ENCODE data around the gene ADCY3.

Gene ADCY3

DNA sequence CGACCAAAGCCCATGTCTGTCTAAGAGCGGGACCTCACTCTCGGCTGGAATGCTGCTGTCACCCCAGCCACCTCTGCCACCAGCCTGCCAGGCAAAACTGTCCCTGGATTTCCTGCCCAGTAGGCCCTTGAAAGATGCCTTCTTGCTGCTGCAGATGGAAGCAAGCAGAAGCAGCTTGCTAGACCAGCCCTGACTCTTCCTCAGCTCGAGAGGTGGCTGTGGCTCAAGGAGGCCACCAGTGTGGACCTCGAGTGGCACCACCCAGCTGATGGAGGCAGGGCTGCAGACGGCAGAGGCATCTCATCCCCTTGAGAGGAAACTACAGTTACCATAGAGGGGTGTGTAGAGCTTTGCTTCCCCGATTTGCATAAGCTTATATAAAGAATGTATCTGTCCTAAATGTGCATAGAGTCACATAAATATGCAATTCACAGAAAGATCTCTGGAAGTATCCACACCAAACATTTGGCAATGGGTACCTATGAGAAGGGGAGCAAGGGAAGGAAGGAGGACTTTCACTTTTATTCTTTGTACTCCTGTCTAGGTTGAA is 20.6 kb downstream of the ADCY3 start:
- no peak for DNase-seq

DNA sequence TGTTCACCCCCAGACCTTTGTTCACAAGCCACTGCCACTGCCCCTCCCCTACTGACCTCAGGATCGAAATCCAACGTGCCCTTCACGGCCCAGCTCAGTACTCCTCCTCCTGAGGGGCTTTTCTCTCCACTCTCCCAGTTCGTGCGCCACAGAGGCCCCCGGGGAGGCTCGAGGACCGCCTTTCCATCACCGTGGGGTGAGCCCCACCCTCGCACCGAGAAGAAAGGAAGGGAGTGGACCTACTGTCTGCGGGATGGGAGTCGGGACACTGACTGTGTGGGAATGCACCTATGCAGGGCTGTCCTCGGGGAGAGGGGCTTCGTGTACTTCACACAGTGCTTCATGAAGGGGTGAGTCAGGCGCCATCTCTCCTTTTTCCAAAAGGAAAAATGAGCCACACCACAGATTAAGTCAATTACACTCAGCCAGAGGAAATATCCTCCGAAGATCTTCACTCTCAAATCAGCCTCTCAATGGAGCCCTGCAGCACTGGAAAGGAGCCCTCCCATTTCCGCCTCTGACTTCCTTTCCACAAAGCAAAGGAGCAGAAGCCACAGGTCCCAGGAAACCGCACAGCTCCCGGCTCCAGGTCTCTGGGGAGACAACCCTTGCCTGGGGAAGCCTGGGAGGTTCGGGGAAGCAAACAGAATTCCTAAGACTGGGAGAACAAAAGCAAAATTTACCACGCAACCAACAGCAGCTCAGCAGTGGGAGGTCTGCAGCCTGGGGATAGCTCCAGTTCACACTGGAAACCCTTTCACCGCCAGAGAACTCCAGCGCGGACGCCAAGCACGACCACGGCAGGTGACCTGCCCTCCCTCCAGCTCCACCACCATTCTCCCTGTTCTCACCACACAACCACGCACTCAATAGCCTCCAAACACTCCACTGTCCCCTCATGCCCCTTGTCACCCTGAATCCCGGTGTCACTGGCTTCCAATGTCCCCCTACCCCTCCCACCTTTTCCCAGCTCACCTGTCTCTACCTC is 21.6 kb downstream of the ADCY3 start:
- DNase-seq, result peak; percentile 32

DNA sequence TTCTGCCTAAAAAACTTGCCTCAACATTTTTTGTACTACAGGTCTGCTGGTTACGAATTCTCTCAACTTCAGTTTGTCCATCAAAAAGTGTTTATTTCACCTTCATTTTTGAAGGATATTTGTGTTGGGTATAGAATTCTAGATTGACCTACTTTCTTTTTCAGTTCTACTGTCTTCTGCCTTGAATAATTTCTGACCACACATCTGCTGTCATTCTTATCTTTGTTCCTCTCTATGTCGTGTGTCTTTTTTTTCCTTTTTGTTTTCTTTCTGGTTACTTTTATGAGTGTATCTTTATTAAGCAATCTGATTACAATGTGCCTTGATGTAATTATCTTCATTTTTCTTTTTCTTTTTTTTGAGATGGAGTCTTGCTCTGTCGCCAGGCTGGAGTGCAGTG is 25.3 kb downstream of the ADCY3 start:
- DNase-seq, result no peak

DNA sequence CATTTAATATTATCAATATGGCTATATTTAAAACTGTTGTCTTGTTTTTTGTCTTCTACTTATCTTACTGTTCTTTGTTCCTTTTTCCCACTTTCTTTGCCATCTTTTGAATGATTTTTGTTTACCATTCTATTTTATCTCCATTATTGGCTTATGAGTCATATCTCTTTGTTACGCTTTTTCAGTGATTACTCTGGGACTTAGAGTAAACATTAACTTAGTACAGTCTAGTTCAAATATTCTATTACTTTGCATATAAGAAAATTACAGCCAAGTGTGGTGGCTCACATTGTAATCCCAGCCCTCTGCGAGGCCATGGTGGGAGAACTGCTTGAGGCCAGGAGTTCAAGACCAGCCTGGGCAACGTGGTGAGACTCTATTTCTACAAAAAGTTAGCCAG is 26.1 kb downstream of the ADCY3 start:
- DNase-seq, result no peak

DNA sequence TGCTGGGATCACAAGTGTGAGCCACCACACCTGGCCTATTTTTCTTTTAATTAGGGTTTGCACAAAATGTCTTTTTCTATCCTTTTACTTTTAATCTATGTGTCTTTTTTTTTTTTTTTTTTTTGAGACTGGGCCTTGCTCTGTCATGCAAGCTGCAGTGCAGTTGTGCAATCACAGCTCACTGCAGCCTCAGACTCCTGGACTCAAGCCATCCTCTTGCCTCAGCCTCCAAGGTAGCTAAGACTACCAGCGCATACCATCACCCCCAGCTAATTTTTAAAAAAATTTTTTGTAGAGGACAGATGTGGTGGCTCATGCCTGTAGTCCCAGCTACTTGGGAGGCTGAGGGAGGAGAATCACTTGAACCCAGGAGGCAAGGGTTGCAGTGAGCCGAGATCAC is 27.1 kb downstream of the ADCY3 start:
- no peak for DNase-seq

DNA sequence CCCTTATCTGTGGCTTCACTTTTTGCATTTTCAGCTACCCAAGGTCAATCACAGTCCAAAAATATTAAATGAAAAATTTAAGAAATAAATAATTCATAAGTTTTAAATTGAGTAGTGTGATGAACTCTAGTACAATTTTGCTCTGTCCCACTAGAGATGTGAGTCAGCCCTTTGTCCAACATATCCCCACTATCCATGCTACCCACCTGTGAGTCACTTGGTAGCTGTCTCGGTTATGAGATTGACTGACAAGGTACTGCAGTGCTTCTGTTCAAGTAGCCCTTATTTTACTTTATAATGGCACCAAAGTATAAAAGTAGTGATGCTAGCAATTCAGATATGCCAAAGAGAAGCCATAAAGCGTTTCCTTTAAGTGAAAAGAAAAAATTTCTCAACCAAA is 28.8 kb downstream of the ADCY3 start:
- DNase-seq, result no peak

DNA sequence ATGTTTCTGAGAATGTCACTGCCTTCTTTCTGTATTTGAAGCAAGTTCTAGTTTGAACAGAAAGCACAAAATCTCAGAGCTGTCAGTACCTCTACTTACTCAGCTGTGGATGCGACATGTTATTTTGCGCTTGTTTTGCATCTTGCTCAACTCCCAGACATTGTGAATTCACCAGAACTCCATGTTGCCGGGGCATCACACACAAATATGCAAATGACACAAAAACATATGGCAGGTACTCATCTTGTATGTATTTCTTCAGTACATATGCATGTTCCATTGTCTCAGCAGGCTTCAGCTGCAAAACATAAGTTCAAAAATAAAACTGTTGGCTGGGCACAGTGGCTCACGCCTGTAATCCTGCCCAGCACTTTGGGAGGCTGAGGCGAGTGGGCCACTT is 30.8 kb downstream of the ADCY3 start:
- DNase-seq, result no peak

DNA sequence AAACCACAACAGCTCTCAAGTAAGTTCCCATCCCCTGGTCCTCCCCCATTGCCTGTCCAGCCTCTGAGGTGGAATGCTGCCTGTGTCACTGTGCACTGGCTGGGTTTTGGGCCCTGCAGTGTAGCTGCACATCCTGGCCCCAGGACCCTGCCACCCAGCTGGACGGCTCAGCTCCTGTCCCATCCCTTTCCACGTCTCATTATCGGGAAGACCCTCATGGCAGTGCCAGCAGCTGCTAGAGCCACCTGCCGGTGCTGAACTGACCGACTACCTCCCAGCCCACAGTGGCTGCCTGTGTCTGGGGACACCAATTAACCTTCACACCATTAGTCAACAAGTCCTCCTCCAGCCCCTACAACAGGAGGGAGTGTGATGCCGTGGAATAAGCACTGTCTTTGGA is 31.9 kb downstream of the ADCY3 start:
- DNase-seq, result no peak

DNA sequence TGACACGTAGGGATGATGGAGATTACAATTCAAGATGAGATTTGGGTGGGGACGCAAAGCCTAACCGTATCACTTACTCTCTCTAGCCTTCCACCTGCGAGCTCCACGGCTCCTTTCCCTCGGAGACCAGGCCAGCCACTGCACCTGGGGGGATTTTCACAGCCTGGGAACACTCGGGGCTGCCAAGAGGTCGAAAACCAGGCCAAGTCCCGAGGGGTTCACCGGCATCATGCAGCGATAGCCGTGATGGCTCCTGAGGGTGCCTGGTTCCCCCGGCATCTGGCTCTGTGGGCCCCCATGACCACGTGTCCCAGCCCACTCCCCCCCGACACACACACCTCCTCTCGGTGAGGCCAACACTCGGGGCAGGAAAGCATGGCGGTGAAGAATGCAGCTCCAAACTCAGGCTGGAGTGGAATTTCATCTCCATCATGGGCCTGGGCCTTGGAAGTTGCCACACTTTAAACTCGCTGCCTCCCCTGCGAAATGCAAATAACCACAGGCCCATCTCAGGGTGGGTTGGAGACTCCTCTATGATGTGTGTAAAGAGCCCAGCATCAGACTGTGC is 32.6 kb downstream of the ADCY3 start:
- DNase-seq, result no peak

DNA sequence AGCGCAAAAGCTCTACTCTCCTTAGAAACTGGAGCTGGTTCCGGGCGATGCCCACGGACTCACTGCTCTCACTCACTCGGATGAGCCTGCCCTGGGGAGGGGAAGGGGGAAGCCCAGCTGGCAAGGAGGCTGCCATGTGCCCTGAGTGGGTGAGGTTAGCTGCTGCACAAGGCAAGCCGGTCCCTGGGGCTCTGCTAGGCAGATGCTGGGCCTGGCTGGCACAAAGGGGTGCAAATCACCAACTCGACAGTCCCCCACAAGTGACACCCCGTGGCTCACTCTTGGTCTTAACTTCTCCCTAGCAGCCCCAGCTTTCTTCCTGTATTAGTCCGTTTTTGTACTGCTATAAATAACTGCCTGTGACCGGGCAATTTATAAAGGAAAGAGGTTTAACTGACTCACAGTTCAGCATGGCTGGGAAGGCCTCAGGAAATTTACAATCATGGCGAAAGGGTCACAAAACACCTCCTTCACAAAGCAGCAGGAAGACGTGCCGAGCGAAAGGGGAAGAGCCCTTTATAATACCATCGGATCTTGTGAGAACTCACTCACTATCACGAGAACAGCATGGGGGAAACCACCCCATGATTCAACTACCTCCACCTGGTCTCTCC is 33.2 kb downstream of the ADCY3 start:
- DNase-seq, result no peak

DNA sequence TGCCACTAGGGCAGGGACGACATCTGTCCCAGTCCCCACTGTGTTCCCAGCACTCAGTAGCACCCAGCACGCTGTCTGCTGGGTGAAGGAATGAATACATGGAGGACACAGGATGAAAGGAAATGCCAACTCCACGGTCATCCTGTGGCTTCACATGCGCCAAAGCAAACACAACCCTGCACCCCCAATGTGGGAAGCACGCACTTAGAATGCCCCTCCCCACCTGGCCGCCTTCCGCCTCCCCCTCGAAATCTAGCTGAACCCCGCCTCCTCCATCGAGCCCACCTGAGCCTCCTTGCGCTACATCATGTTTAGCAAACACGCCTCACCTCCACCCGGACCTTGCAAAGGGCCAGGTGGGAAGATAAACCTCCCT is 33.9 kb downstream of the ADCY3 start:
- DNase-seq, result no peak

DNA sequence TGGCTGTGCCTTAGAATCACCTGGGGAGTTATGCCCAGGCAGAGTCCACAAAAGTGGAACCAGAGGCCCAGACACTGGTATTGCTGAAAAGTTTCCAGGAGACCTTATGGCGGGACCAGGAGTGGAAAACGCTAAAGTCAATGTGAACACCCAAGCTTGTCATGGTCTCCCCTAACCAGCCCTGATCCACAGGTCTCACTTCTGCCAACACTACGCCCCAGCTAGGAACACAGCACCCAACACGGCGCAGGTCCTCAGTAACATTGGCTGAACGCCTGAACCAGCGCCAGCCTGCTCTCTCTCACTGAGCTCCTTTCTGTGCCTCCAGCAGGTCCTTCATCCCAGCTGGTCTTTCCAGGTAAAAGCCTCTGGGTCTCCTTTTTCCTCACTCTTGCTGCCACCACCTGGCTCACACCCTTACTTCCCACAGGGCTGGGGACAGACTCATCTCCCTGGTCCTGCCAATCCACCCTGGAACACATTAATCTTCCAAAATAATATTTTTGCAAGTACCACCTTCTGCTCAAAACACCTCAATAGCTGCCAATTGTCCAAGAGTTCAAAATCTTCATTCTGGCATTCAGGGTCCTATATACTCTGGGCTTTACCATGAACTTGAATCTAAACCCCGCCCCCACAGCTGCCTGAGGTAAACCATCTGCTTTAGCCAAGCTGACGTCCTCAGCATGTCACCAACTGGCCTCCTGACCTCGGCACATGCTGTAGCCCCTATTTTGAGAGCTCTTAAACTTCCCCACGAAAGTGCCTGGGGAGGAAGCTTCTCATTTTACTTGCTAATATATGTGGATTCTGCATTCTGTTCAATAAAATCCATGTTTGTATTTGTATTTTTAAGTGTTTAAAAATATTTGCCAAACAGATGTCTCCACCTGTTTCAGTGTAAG is 34.6 kb downstream of the ADCY3 start:
- no peak for DNase-seq

DNA sequence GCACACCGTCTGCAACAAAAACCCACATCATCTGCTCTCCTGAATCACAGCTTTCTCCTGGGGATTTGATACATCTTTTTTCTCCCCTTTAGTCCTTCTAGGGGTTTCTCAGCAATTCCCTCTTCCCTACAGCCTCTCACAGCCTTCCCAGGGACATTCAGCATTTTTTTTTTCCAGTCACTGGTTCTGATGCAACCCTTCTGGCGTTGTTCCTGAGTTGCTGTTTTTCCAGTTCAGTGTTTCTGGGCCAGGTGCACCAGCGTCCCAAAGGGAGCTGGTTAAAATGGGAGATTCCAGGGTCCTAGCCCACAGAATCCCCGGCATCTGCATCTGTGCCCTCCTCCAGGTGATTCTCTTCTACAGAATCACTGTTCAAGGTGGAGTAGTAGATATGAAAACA is 36.1 kb downstream of the ADCY3 start:
- no peak for DNase-seq

DNA sequence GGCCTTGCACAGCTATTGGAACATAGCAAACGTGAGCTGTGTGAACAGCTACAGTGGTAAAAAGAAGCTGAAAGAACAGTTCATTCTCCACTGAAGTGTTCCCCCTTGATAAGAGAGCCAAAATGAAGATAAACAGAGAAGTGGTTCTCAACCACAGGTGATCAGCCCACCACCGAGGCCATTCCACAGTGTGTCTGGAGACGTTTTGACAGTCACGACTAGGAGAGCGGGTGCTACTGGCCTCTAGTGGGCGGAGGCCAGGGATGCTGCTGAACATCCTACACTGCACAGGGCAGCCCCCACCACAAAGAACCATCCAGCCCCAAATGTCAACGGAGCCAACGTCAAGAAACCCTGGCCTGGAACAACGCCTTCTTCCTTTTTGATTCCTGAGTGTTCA is 38.4 kb downstream of the ADCY3 start:
- no peak for DNase-seq

DNA sequence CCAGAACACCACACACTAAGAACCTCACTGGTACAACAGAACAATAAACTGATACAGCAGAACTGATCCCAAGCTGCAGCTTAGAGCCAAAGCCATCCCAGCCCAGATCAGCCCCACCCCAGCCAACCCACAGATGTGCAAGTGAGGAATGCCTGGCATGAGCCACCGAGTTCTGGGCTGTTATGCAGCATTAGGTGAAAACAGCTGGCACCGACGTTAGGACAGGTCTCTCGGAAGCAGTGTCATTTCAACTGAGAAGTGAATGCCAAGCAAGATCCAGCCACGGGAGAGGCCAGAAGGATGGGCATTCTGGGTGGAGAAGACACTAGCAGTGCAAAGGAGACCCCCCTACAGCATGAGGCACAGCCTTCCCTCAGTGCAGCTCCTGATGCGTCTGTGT is 38.9 kb downstream of the ADCY3 start:
- no peak for DNase-seq

DNA sequence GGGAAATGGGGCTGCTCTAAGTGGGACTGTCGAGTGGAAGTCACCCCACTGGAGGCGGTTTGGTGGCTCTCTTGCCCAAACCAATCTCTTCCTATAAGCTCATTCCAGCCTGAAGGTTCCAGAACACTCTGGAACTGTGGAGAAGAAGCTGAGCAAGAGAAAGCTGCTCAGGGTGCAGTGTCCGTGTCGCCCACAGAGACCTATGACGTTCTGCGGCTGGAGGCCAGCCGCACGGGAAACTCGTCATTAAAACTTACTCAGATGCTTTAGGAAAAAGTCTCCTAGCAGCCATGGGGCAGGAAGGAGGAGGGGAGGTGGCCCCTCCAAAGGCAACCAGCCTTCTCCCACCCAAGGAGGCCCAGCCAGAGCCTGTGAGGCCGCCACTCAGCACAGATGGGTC is 41.7 kb downstream of the ADCY3 start:
- no peak for DNase-seq

DNA sequence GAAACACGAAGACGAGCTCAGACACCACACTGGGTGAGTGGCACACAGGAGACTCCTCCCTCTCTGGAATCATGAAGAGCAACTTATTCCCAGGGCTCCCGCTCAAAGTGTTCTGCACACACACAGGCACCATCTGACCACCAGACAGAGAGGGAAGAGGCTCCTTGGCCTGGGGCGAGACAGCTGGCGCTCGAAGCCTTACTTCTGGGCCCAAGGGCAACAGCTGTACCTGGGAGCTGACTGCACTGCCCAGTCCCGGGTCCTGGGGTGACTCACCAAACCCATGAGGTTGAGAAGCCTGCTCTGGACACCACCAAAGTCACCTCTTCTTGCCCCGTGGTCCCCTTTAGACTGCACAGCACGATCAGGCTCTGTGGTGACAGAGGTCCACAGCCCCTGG is 42.4 kb downstream of the ADCY3 start:
- DNase-seq, result no peak

DNA sequence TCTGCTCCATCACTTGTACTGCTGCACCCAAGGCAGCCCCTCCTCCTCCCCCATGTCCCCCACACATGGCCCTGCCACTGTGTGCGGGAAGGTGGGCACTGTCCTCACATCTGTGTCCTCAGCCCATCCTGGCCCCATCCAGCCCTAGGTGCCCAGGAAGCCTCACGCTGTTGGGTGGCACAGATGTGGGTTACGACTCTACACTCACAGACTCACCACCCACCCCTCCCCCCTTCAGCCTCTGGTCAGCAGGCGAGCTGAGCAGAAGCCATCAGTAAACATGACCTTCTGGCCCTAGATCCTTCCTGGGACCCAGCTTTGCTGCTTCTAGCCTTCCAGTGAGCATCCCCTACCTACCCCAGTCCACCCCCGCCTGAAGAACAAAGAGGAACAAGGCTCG is 43.0 kb downstream of the ADCY3 start:
- DNase-seq, result no peak

DNA sequence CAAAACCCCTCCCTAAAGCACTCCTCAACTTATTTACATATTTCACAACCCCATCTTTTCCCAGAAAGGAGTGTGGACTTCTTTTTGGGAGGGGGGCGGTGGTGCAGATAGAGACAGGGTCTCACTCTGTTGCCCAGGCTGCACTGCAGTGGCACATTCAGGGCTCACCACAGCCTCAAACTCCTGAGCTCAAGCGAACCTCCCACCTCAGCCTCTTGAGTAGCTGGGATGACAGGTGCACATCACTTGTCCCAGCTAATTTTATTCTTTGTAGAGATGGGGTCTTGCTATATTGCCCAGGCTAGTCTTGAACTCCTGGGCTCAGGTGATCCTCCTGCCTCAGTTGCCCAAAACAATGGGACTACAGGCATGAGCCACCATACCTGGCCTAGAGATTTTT is 44.1 kb downstream of the ADCY3 start:
- DNase-seq, result no peak

DNA sequence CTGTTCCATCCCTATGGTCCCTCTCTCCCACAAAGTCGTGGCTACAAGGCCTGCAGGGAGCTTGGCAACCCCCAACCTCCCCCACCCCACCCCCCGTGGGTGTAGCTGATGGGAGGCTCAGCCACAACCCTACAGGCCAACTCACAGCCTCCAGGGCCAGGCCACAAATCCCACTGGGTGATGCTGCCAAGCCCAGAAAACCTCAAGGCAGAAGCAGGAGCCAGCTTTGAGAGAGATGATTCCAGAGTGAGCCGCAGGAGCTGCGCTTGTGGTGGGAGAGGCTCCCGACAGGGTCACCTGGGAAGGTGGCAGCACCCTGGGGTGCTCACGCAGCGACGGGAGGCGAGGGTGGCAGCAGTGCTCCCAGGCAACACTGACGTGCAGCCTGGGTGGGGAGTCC is 44.8 kb downstream of the ADCY3 start:
- DNase-seq, result no peak

DNA sequence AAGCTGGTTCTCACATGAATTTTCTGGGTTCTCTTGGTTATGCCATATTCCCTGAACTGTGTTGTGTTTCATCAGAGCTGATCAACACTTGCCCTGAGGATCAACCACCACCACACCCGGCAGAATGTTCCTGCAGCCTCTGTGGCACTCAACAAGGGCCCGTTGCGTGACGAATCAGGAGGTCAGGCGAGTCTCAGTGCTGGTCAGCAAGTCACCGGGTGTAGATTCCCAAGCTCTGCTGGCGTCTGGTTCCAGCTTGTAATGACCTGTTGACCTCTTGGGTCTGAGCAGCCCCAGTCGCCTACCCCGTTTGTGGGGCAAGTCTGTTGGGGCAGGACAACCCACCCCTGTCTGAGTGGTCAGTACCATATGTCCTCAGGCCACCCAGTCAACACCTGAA is 46.0 kb downstream of the ADCY3 start:
- no peak for DNase-seq

DNA sequence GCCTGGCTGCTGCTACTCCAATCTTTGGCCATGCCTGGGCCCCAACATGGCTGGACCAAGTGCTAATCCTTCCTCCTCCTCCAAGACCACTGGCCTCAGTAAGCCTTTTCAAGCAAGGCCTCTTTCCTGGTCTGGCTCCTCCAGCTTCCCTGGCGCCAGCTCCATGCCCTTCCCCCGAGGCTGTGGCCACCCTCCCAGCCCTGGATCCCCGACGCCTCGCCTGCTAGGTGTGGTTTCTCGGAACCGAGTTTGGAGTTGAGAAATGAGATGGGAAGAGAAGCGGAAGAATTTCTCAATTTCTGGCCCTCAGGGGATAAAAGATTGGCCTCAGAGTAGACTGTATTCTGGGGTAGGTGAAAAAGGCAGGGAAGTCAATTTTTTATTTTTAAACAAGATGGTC is 46.4 kb downstream of the ADCY3 start:
- DNase-seq, result no peak

All from NCI-H2107 (cell line).